ENCODE measurements around the gene SH3BP1.

- no peak for TF ChIP-seq GATA2 (IDR thresholded peaks at IDR 0.05; ENCODE audit: low read depth, low read length)
- no peak for TF ChIP-seq GATA3 (IDR thresholded peaks at IDR 0.05; ENCODE audit: low read depth, low read length)
Measured at GRCh38 chr22:37678372-37678771, 38.9 kb downstream of the SH3BP1 start.
